Endothelial cell of umbilical vein (primary cell): ENCODE data around the gene KIZ. TPM values are rescaled to one million over a fixed set of nuclear protein-coding genes. Genes with fewer than 3 reads are reported as not detected.

ENCODE experiments used
- BruUV-seq: library from RNA; stranded (reverse); fragments of 400-500 nt; replicated peaks from 2 replicates; lab custom pipeline; 2021; lab: Mats Ljungman, UMichigan
- CTCF ChIA-PET: fragments of 300-600, 350-600 bp; sonication (Branson Sonifier 250); formaldehyde crosslinking; loops from one replicate; lab custom pipeline; 2021; ENCODE audit warnings: antibody characterized with exemption, inconsistent platforms; lab: Charles Lee
- POLR2A ChIA-PET: fragments of 300-600, 350-600 bp; sonication (Branson Sonifier 250); formaldehyde crosslinking; loops from one replicate; lab custom pipeline; 2021; ENCODE audit warnings: antibody characterized with exemption, inconsistent platforms; lab: Charles Lee
- DNase-seq: peaks from one replicate; pipeline ENCODE4 v3.0.0-alpha.2; 2011; ENCODE audit warnings: low read depth, low spot score
- FAIRE-seq: peaks from 2 replicates; lab custom pipeline; 2011; peaks lifted over from hg19 to GRCh38; lab: Jason Lieb, UNC
- H2AFZ ChIP-seq: 2 replicates; pipeline ENCODE4 v1.6.0; 2012; ENCODE audit warnings: low read depth, low read length, control low read depth, inconsistent platforms
- H3K27ac ChIP-seq: 2 replicates; pipeline ENCODE4 v1.5.1; 2011; ENCODE audit warnings: low read depth, mild to moderate bottlenecking, control low read depth, low read length, moderate library complexity; ENCODE audit not compliant: insufficient read depth
- H3K27me3 ChIP-seq, 2 experiments: 2 replicates each; pipeline versions ENCODE4 v1.6.0 to v1.6.1; 2011; ENCODE audit warnings: low read length in 2 of 2, mixed read lengths in 1 of 2; ENCODE audit not compliant: control insufficient read depth in 2 of 2, insufficient read depth in 2 of 2
- H3K36me3 ChIP-seq, 2 experiments: 2 replicates in 1 of 2; 3 replicates in 1 of 2; pipeline ENCODE4 v1.5.1; 2011; ENCODE audit warnings: low read length in 2 of 2, mild to moderate bottlenecking in 1 of 2, moderate library complexity in 1 of 2; ENCODE audit not compliant: control insufficient read depth in 2 of 2, insufficient read depth in 2 of 2; ENCODE audit errors: extremely low read depth in 1 of 2
- H3K4me1 ChIP-seq: 3 replicates; pipeline ENCODE4 v1.5.1; 2011; ENCODE audit warnings: mild to moderate bottlenecking, low read length; ENCODE audit not compliant: control insufficient read depth, insufficient read depth; ENCODE audit errors: extremely low read depth
- H3K4me2 ChIP-seq: 2 replicates; pipeline ENCODE4 v1.6.1; 2011; ENCODE audit warnings: low read length, control low read depth, mixed read lengths; ENCODE audit not compliant: insufficient read depth
- H3K4me3 ChIP-seq, 3 experiments: fragments of 200-600 bp in 1 of 3; sonication (generic), shearing (Covaris generic) in 1 of 3; replicated peaks in 1 of 3; 2 replicates each; pipeline ENCODE4 v1.5.1; 2011 to 2016; ENCODE audit warnings: control low read depth in 3 of 3, low read length in 3 of 3, mild to moderate bottlenecking in 2 of 3, inconsistent platforms in 1 of 3, low read depth in 1 of 3, moderate library complexity in 1 of 3; ENCODE audit not compliant: insufficient read depth in 1 of 3
- H3K79me2 ChIP-seq: 2 replicates; pipeline ENCODE4 v1.6.0; 2012; ENCODE audit warnings: low read length, inconsistent platforms; ENCODE audit not compliant: control insufficient read depth, insufficient read depth
- H3K9ac ChIP-seq: replicated peaks from 2 replicates; pipeline ENCODE3; 2011; ENCODE audit warnings: low read length, control low read depth; ENCODE audit not compliant: insufficient read depth; ENCODE audit errors: extremely low read depth
- H3K9me1 ChIP-seq: replicated peaks from 3 replicates; pipeline ENCODE4 v1.6.0; 2011; ENCODE audit warnings: mild to moderate bottlenecking, low read length; ENCODE audit not compliant: control insufficient read depth, insufficient read depth; ENCODE audit errors: extremely low read depth
- H3K9me3 ChIP-seq: replicated peaks from 2 replicates; pipeline ENCODE4 v1.5.1; 2012; ENCODE audit warnings: low read length, inconsistent platforms; ENCODE audit not compliant: control insufficient read depth, insufficient read depth
- H4K20me1 ChIP-seq: replicated peaks from 2 replicates; pipeline ENCODE3; 2011; ENCODE audit warnings: mild to moderate bottlenecking, low read length; ENCODE audit not compliant: control insufficient read depth, insufficient read depth; ENCODE audit errors: extremely low read depth
- CTCF ChIP-seq, 2 donors: IDR thresholded peaks; 1 replicate in 1 of 2; 2 replicates in 1 of 2; pipeline ENCODE4 v1.5.1; 2011; ENCODE audit warnings: low read length in 2 of 2, mild to moderate bottlenecking in 2 of 2, moderate library complexity in 2 of 2, control low read depth in 1 of 2, inconsistent platforms in 1 of 2, low read depth in 1 of 2; ENCODE audit not compliant: insufficient read depth in 1 of 2; ENCODE audit errors: extremely low read depth in 1 of 2
- EZH2 ChIP-seq: IDR thresholded peaks from 2 replicates; pipeline ENCODE4 v1.6.1; 2012; ENCODE audit warnings: borderline replicate concordance, low read depth, mild to moderate bottlenecking, moderate library complexity, low read length, inconsistent platforms; ENCODE audit not compliant: severe bottlenecking
- FOS ChIP-seq: IDR thresholded peaks from 2 replicates; pipeline ENCODE4 v1.6.1; 2011; ENCODE audit warnings: mild to moderate bottlenecking, low read length, moderate library complexity, borderline replicate concordance; ENCODE audit not compliant: insufficient read depth
- GATA2 ChIP-seq: IDR thresholded peaks from 2 replicates; pipeline ENCODE4 v1.7.0; 2011; ENCODE audit warnings: low read depth, mild to moderate bottlenecking, moderate library complexity, mixed read lengths, low read length; ENCODE audit not compliant: insufficient read length, insufficient read depth
- JUN ChIP-seq: IDR thresholded peaks from 2 replicates; pipeline ENCODE4 v1.6.1; 2011; ENCODE audit warnings: borderline replicate concordance, low read depth; ENCODE audit not compliant: insufficient read length, insufficient read depth
- MAX ChIP-seq: IDR thresholded peaks from 2 replicates; pipeline ENCODE4 v1.6.1; 2011; ENCODE audit not compliant: insufficient read depth, insufficient read length
- MYC ChIP-seq: IDR thresholded peaks from one replicate; pipeline ENCODE4 v1.6.1; 2011; ENCODE audit warnings: mild to moderate bottlenecking, low read depth, low read length
- POLR2A ChIP-seq: IDR thresholded peaks from 2 replicates; pipeline ENCODE4 v1.6.1; 2012; ENCODE audit warnings: low read depth, mild to moderate bottlenecking, control low read depth, low read length
- POLR2AphosphoS5 ChIP-seq: IDR thresholded peaks from 2 replicates; pipeline ENCODE4 v1.6.1; 2012; ENCODE audit warnings: low read depth, mild to moderate bottlenecking, control low read depth, low read length, moderate library complexity; ENCODE audit not compliant: insufficient read depth
- dilution Hi-C: fragments of 300-500 bp; cut with MboI; formaldehyde crosslinking; loops from one replicate; pipeline ENCODE4 v1.15.0; 2019; ENCODE audit warnings: low sequenced_read_pairs; ENCODE audit not compliant: extremely low pct_ligation_motif_present
- intact Hi-C: fragments of 100-400 bp; cut with micrococcal nuclease; formaldehyde crosslinking; loops from one replicate; pipeline ENCODE4 v1.10.0; 2022
- polyA plus RNA-seq, 4 experiments: library from polyadenylated mRNA; depleted of rRNA in 3 of 4; stranded (reverse) in 3 of 4; unstranded in 1 of 4; fragments of >200 nt; gene quantifications; 2 replicates each; pipeline versions ENCODE4 v1.2.1 to v1.2.3, GENCODE V29; 2011 to 2012; ENCODE audit warnings: missing spikeins in 1 of 4
- total RNA-seq: library from RNA; stranded (reverse); gene quantifications from 2 replicates; pipeline ENCODE4 v1.2.3, GENCODE V29; 2021

KIZ gene
- total and polyA plus RNA-seq, 2 donors (not counting 3 experiments of a cell fraction or from before 2014, with no cell fraction given): 3.9 to 7.3 TPM

DNA sequence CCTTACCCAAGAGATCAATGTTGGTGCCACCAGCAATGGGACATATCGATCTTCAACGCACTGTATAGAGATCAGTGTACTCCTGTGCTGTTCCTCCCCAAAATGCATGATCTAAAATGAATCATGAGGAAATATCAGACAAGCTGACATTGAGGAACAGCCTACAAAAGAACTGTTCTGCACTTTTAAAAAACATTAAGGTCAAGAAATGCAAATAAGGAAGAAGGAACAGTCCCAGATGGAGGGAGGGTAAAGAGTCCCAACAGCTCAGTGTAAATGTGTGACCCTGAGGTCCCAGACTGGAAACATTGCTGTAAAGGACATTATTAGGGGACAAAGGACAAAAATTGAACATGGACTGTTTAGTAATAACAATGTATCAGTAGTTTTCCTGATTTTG lies 152.9 kb downstream of the KIZ start:
- ChIA-PET POLR2A (no interaction called here), CTCF (no interaction called here)
- no peak overlapping the region for H2AFZ ChIP-seq
- no peaks in the 10 kb centered on the region for H3K9me3 ChIP-seq
- intact Hi-C loops (no loop called here), dilution Hi-C loops (no loop called here)
- no peaks in the 10 kb centered on the region for H3K9me1 ChIP-seq
- no peak for TF ChIP-seq POLR2A
- no peak for TF ChIP-seq MYC
- TF ChIP-seq EZH2: no peak
- TF ChIP-seq MAX: no peak
- TF ChIP-seq JUN: no peak
- TF ChIP-seq GATA2: no peak
- no peak for TF ChIP-seq FOS
- TF ChIP-seq CTCF (IDR thresholded peaks at IDR 0.05; ENCODE audit: extremely low read depth in 1 of 2, insufficient read depth in 1 of 2, low read depth in 1 of 2, low read length in 2 of 2): no peak
- TF ChIP-seq POLR2AphosphoS5: no peak
- H3K4me1 ChIP-seq: no peaks in the 10 kb centered on the region
- no peak overlapping the region for H3K4me2 ChIP-seq
- no peak overlapping the region for H3K4me3 ChIP-seq
- DNase-seq: no peak
- H3K36me3 ChIP-seq: no peaks in the 10 kb centered on the region
- no peak overlapping the region for H3K9ac ChIP-seq
- peaks cover 0 to 2% of the 10 kb centered on the region in 2 experiments for H3K27me3 ChIP-seq
- FAIRE-seq: no peak
- H3K27ac ChIP-seq: no peak overlapping the region
- BruUV-seq: no TSS peak
- H4K20me1 ChIP-seq: no peaks in the 10 kb centered on the region
- no peaks in the 10 kb centered on the region for H3K79me2 ChIP-seq
